H1 (cell line): Measurements from ENCODE around the gene H2AZ2.
"Not testable (repeated sequence)": the region's sequence is repeated elsewhere in the genome, so short reads cannot be mapped to it uniquely, and the experiment has no call there.

Experiments
- CHD1 ChIP-seq: IDR thresholded peaks from 2 replicates; pipeline ENCODE4 v1.6.1; 2012; ENCODE audit warnings: low read depth, low read length, improper control_type of control experiment
- CTCF ChIP-seq, 3 experiments: IDR thresholded peaks; 1 replicate in 2 of 3; 2 replicates in 1 of 3; pipeline versions ENCODE4 v1.5.1 to v1.6.1; 2011; ENCODE audit warnings: low read length in 3 of 3, mild to moderate bottlenecking in 3 of 3, inconsistent platforms in 2 of 3, low read depth in 1 of 3, moderate library complexity in 1 of 3; ENCODE audit not compliant: insufficient read depth in 1 of 3; ENCODE audit errors: control extremely low read depth in 1 of 3
- GABPA ChIP-seq: IDR thresholded peaks from 2 replicates; pipeline ENCODE4 v1.6.1; 2011; ENCODE audit warnings: mild to moderate bottlenecking, low read length, moderate library complexity, borderline replicate concordance; ENCODE audit not compliant: insufficient read depth
- JUN ChIP-seq: IDR thresholded peaks from 2 replicates; pipeline ENCODE4 v1.6.1; 2011; ENCODE audit warnings: low read depth, mild to moderate bottlenecking, improper control_type of control experiment, low read length
- KDM5A ChIP-seq: fragments of 200-600 bp; IDR thresholded peaks from 2 replicates; pipeline ENCODE4 v1.7.1; 2012; ENCODE audit warnings: mild to moderate bottlenecking, low read length, inconsistent platforms, mixed read lengths
- MAFK ChIP-seq: IDR thresholded peaks from 2 replicates; pipeline ENCODE4 v1.6.1; 2012; ENCODE audit warnings: low read depth, mild to moderate bottlenecking, improper control_type of control experiment, low read length
- POLR2AphosphoS5 ChIP-seq: IDR thresholded peaks from 2 replicates; pipeline ENCODE4 v1.6.1; 2011; ENCODE audit warnings: low read depth, low read length
- RFX5 ChIP-seq: IDR thresholded peaks from 2 replicates; pipeline ENCODE4 v1.6.1; 2011; ENCODE audit warnings: low read depth, low read length, improper control_type of control experiment, borderline replicate concordance
- SP1 ChIP-seq: IDR thresholded peaks from 2 replicates; pipeline ENCODE4 v1.6.1; 2011; ENCODE audit warnings: low read depth, low read length
- ZNF274 ChIP-seq: IDR thresholded peaks from 2 replicates; pipeline ENCODE4 v1.7.0; 2012; ENCODE audit warnings: low read length, borderline replicate concordance; ENCODE audit errors: extremely low read depth

- not testable (repeated sequence) for TF ChIP-seq JUN; ZNF274; MAFK; CTCF (IDR thresholded peaks at IDR 0.05; ENCODE audit: control extremely low read depth in 1 of 3, insufficient read depth in 1 of 3, low read depth in 1 of 3, low read length in 3 of 3); GABPA; CHD1; SP1; KDM5A; RFX5; POLR2AphosphoS5
Observed at GRCh38 chr7:44870336-44870735, 22.4 kb upstream of the H2AZ2 start.
